MM.1S (cell line): ENCODE measurements around the gene ZNF768.

Experiments
- DNase-seq: peaks from one replicate; pipeline ENCODE4 v3.0.0-alpha.2; 2015
- H2AFZ ChIP-seq: fragments of 300-600 bp; sonication (generic); 2 replicates; pipeline ENCODE4 v1.6.0; 2016; ENCODE audit warnings: antibody characterized with exemption, low read length
- H3F3A ChIP-seq: fragments of 300-600 bp; sonication (generic); 2 replicates; pipeline ENCODE4 v1.6.1; 2016; ENCODE audit warnings: mild to moderate bottlenecking, antibody characterized with exemption, low read length, moderate library complexity, mixed read lengths; ENCODE audit not compliant: insufficient read depth
- H3K27ac ChIP-seq: fragments of 300-600 bp; sonication (generic); 2 replicates; pipeline ENCODE4 v1.5.1; 2016; ENCODE audit warnings: mild to moderate bottlenecking, low read length
- H3K27me3 ChIP-seq: fragments of 300-600 bp; sonication (generic); replicated peaks from 2 replicates; pipeline ENCODE4 v1.6.0; 2016; ENCODE audit warnings: low read length; ENCODE audit not compliant: insufficient read depth
- H3K36me3 ChIP-seq: fragments of 300-600 bp; sonication (generic); replicated peaks from 2 replicates; pipeline ENCODE4 v1.6.1; 2016; ENCODE audit warnings: mild to moderate bottlenecking, low read length, mixed read lengths; ENCODE audit not compliant: insufficient read depth
- H3K4me1 ChIP-seq: fragments of 300-600 bp; sonication (generic); 2 replicates; pipeline ENCODE4 v1.6.1; 2016; ENCODE audit warnings: low read length, mixed read lengths
- H3K4me2 ChIP-seq: fragments of 300-600 bp; sonication (generic); 2 replicates; pipeline ENCODE4 v1.6.0; 2016; ENCODE audit warnings: low read depth, low read length
- H3K4me3 ChIP-seq: fragments of 300-600 bp; sonication (generic); 2 replicates; pipeline ENCODE4 v1.5.1; 2016; ENCODE audit warnings: low read length, mixed read lengths
- H3K79me2 ChIP-seq: fragments of 300-600 bp; sonication (generic); 2 replicates; pipeline ENCODE4 v1.6.1; 2016; ENCODE audit warnings: mixed run types, low read length, mixed read lengths
- H3K9ac ChIP-seq: fragments of 300-600 bp; sonication (generic); 2 replicates; pipeline ENCODE4 v1.6.1; 2016; ENCODE audit warnings: low read length, mixed read lengths
- H3K9me2 ChIP-seq: fragments of 300-600 bp; sonication (generic); replicated peaks from 2 replicates; pipeline ENCODE4 v1.6.1; 2016; ENCODE audit warnings: mild to moderate bottlenecking, low read length, mixed read lengths; ENCODE audit not compliant: insufficient read depth
- H3K9me3 ChIP-seq: fragments of 300-600 bp; sonication (generic); replicated peaks from 2 replicates; pipeline ENCODE4 v1.6.1; 2016; ENCODE audit warnings: mild to moderate bottlenecking, low read length, mixed read lengths; ENCODE audit not compliant: insufficient read depth
- H4K20me1 ChIP-seq: fragments of 300-600 bp; sonication (generic); 2 replicates; pipeline ENCODE4 v1.6.1; 2016; ENCODE audit warnings: mild to moderate bottlenecking, low read length, moderate library complexity, mixed read lengths; ENCODE audit not compliant: insufficient read depth
- CTCF ChIP-seq: fragments of 300-600 bp; sonication (generic); IDR thresholded peaks from 2 replicates; pipeline ENCODE4 v1.5.1; 2016; ENCODE audit warnings: antibody characterized with exemption, low read length, mixed read lengths
- EZH2 ChIP-seq: fragments of 300-600 bp; sonication (generic); optimal IDR thresholded peaks from 2 replicates; pipeline ENCODE3; 2017; ENCODE audit warnings: low read depth, mild to moderate bottlenecking, antibody characterized with exemption, low read length, mixed read lengths
- EZH2phosphoT487 ChIP-seq: fragments of 300-600 bp; sonication (generic); IDR thresholded peaks from 2 replicates; pipeline ENCODE4 v1.6.1; 2018; ENCODE audit warnings: antibody characterized with exemption, low read length

Gene ZNF768

GRCh38 chr16:30526137-30526822 is at the start of gene ZNF768:
Gene ZNF768, minus strand, starts transcription at chr16:30526566. Its CDS starts 153 bp downstream, at chr16:30526413.
- H4K20me1 ChIP-seq, result no peaks in the 10 kb centered on the region
- TF ChIP-seq EZH2phosphoT487 (no peak), CTCF (no peak), EZH2 (no peak)
- H3K4me1 ChIP-seq, result peaks cover 16% of the 10 kb centered on the region

GRCh38 chr16:30574678-30575077 is 48.3 kb upstream of the ZNF768 start:
- H3K27me3 ChIP-seq, result no peaks in the 10 kb centered on the region
- H3K4me3 ChIP-seq, result no peak overlapping the region
- H3K4me2 ChIP-seq, result no peak overlapping the region
- no peaks in the 10 kb centered on the region for H4K20me1 ChIP-seq
- DNase-seq, result no peak
- H3K79me2 ChIP-seq, result peaks cover 7% of the 10 kb centered on the region; the same call in 1 of the 2 replicates
- H3K9me2 ChIP-seq, result no peaks in the 10 kb centered on the region
- H2AFZ ChIP-seq, result no peak overlapping the region
- H3K4me1 ChIP-seq, result no peaks in the 10 kb centered on the region
- H3K9me3 ChIP-seq, result no peaks in the 10 kb centered on the region
- H3F3A ChIP-seq, result peaks cover 8% of the 10 kb centered on the region; the same call in 1 of the 2 replicates
- no peak overlapping the region for H3K9ac ChIP-seq
- no peak overlapping the region for H3K27ac ChIP-seq
- no peaks in the 10 kb centered on the region for H3K36me3 ChIP-seq
- TF ChIP-seq CTCF (no peak), EZH2phosphoT487 (no peak), EZH2 (no peak)

More at GRCh38 chr16:30526137-30526822, at the start of gene ZNF768:
- Histone ChIP-seq H3K27ac (peak within 1 kb of the TSS; percentile 86), H3K9me2 (no peaks in the 10 kb centered on the region), H3K9me3 (no peaks in the 10 kb centered on the region), H3K36me3 (no peaks in the 10 kb centered on the region), H2AFZ (peak within 1 kb of the TSS; percentile 88), H3K4me3 (peak within 1 kb of the TSS; percentile 94), H3K9ac (peak within 1 kb of the TSS; percentile 99), H3K4me2 (peak within 1 kb of the TSS; percentile 92), H3K79me2 (no peaks in the 10 kb centered on the region), H3F3A (peaks cover 16% of the 10 kb centered on the region), H3K27me3 (no peaks in the 10 kb centered on the region)
- no peak for DNase-seq

- no peaks in the 10 kb centered on the region for H4K20me1 ChIP-seq
- peak within 1 kb of the TSS; percentile 84 for H3K9ac ChIP-seq
- no peaks in the 10 kb centered on the region for H3K9me3 ChIP-seq
- no peaks in the 10 kb centered on the region for H3K36me3 ChIP-seq
- H3K9me2 ChIP-seq, result no peaks in the 10 kb centered on the region
- peak within 1 kb of the TSS; percentile 65 for H3K27ac ChIP-seq
- H3K4me2 ChIP-seq, result peak within 1 kb of the TSS; percentile 97
- peak; percentile 92 for DNase-seq
- H3K4me3 ChIP-seq, result peak within 1 kb of the TSS; percentile 74
- H3F3A ChIP-seq, result peaks cover 17% of the 10 kb centered on the region
- TF ChIP-seq CTCF (no peak), EZH2 (no peak), EZH2phosphoT487 (no peak)
- peak within 1 kb of the TSS; percentile 65 for H2AFZ ChIP-seq
- H3K4me1 ChIP-seq, result peaks cover 13% of the 10 kb centered on the region
- H3K79me2 ChIP-seq, result peaks cover 7% of the 10 kb centered on the region; the same call in 1 of the 2 replicates
- H3K27me3 ChIP-seq, result no peaks in the 10 kb centered on the region
These were observed 45.3 kb upstream of the ZNF768 start, which contains the start of gene ZNF688 for GRCh38 chr16:30571445-30572322. Gene ZNF688, minus strand, starts transcription at chr16:30571714. Its CDS starts 85 bp downstream, at chr16:30571629.
